Measurements from ENCODE around the gene TARS1.

Gene TARS1

GRCh38 chr5:33441241-33442177 is 744 bp downstream of the TARS1 start:
- DNase-seq, result no peak

GRCh38 chr5:33444542-33444941 is 3.8 kb downstream of the TARS1 start:
- no peak for DNase-seq

- no peak for DNase-seq
Measured at GRCh38 chr5:33445798-33446197, 5.0 kb downstream of the TARS1 start.

GRCh38 chr5:33448118-33448517 is 7.4 kb downstream of the TARS1 start:
- DNase-seq, result no peak

- DNase-seq, result no peak
Measured at GRCh38 chr5:33457126-33457525, 16.4 kb downstream of the TARS1 start.

- no peak for DNase-seq
Measured at GRCh38 chr5:33457817-33458216, 17.1 kb downstream of the TARS1 start.

- no peak for DNase-seq
Measured at GRCh38 chr5:33460210-33460609, 19.4 kb downstream of the TARS1 start.

- DNase-seq, result no peak
Measured at GRCh38 chr5:33462456-33462855, 21.7 kb downstream of the TARS1 start.

GRCh38 chr5:33465120-33465519 is 24.4 kb downstream of the TARS1 start:
- no peak for DNase-seq

GRCh38 chr5:33468775-33469435 is 28.1 kb downstream of the TARS1 start:
- no peak for DNase-seq

- peak; percentile 31 for DNase-seq
Measured at GRCh38 chr5:33470544-33470943, 29.8 kb downstream of the TARS1 start.

GRCh38 chr5:33472805-33473409 is 32.1 kb downstream of the TARS1 start:
- no peak for DNase-seq

- DNase-seq, result no peak
Measured at GRCh38 chr5:33474004-33474403, 33.2 kb downstream of the TARS1 start.

- no peak for DNase-seq
Measured at GRCh38 chr5:33474931-33475499, 34.2 kb downstream of the TARS1 start.

- DNase-seq, result no peak
Measured at GRCh38 chr5:33475706-33476105, 34.9 kb downstream of the TARS1 start.

- no peak for DNase-seq
Measured at GRCh38 chr5:33476992-33477391, 36.2 kb downstream of the TARS1 start.

GRCh38 chr5:33477816-33478215 is 37.1 kb downstream of the TARS1 start:
- DNase-seq, result no peak

- no peak for DNase-seq
Measured at GRCh38 chr5:33479311-33479710, 38.5 kb downstream of the TARS1 start.

- DNase-seq, result no peak
Measured at GRCh38 chr5:33480876-33481275, 40.1 kb downstream of the TARS1 start.

- DNase-seq, result no peak
Measured at GRCh38 chr5:33482335-33482734, 41.6 kb downstream of the TARS1 start.

GRCh38 chr5:33487236-33487635 is 46.5 kb downstream of the TARS1 start:
- DNase-seq, result no peak

- no peak for DNase-seq
Measured at GRCh38 chr5:33488558-33489355, 48.0 kb downstream of the TARS1 start.
